Astrocyte (in vitro differentiated cells and primary cell): ENCODE results near the gene TNN. TPM values are rescaled to one million over a fixed set of nuclear protein-coding genes. Genes with fewer than 3 reads are reported as not detected.

Source experiments
- DNase-seq: peaks from one replicate; pipeline ENCODE4 v3.0.0-alpha.2; 2010; ENCODE audit warnings: low read depth
- FAIRE-seq: peaks from 2 replicates; lab custom pipeline; 2011; peaks lifted over from hg19 to GRCh38; lab: Jason Lieb, UNC
- H2AFZ ChIP-seq: 2 replicates; pipeline ENCODE4 v1.6.0; 2012; ENCODE audit warnings: low read depth, low read length, inconsistent platforms
- H3K27ac ChIP-seq: 2 replicates; pipeline ENCODE4 v1.5.1; 2011; ENCODE audit warnings: low read depth, low read length, inconsistent platforms
- H3K27me3 ChIP-seq: 2 replicates; pipeline ENCODE4 v1.6.0; 2011; ENCODE audit warnings: low read length, inconsistent platforms; ENCODE audit not compliant: insufficient read depth
- H3K36me3 ChIP-seq: 2 replicates; pipeline ENCODE4 v1.5.1; 2011; ENCODE audit warnings: low read length, inconsistent platforms; ENCODE audit not compliant: insufficient read depth
- H3K4me1 ChIP-seq: 2 replicates; pipeline ENCODE4 v1.5.1; 2011; ENCODE audit warnings: low read length, inconsistent platforms; ENCODE audit not compliant: insufficient read depth
- H3K4me2 ChIP-seq: 2 replicates; pipeline ENCODE4 v1.6.0; 2012; ENCODE audit warnings: low read length, inconsistent platforms
- H3K4me3 ChIP-seq: 2 replicates; pipeline ENCODE4 v1.5.1; 2011; ENCODE audit warnings: low read depth, mild to moderate bottlenecking, low read length, inconsistent platforms; ENCODE audit not compliant: insufficient read depth
- H3K79me2 ChIP-seq: 2 replicates; pipeline ENCODE4 v1.6.0; 2012; ENCODE audit warnings: mild to moderate bottlenecking, low read length, inconsistent platforms; ENCODE audit not compliant: insufficient read depth
- H3K9ac ChIP-seq: 2 replicates; pipeline ENCODE4 v1.6.0; 2012; ENCODE audit warnings: mild to moderate bottlenecking, low read length, inconsistent platforms
- H3K9me3 ChIP-seq: 2 replicates; pipeline ENCODE4 v1.5.1; 2012; ENCODE audit warnings: low read depth, mild to moderate bottlenecking, low read length, inconsistent platforms; ENCODE audit not compliant: insufficient read depth
- H4K20me1 ChIP-seq: 2 replicates; pipeline ENCODE4 v1.6.0; 2012; ENCODE audit warnings: low read length, inconsistent platforms; ENCODE audit not compliant: insufficient read depth
- H3K27ac Mint-ChIP-seq: one replicate; pipeline ENCODE4 v1.8.0; 2021; ENCODE audit warnings: mild to moderate bottlenecking, mixed read lengths; ENCODE audit not compliant: unreplicated experiment
- H3K27me3 Mint-ChIP-seq: one replicate; pipeline ENCODE4 v1.8.0; 2021; ENCODE audit warnings: low read depth, mixed read lengths; ENCODE audit not compliant: unreplicated experiment
- H3K36me3 Mint-ChIP-seq: one replicate; pipeline ENCODE4 v1.8.0; 2021; ENCODE audit warnings: low read depth, mixed read lengths; ENCODE audit not compliant: unreplicated experiment
- H3K4me1 Mint-ChIP-seq: one replicate; pipeline ENCODE4 v1.8.0; 2021; ENCODE audit warnings: low read depth, mixed read lengths; ENCODE audit not compliant: unreplicated experiment
- H3K4me3 Mint-ChIP-seq: one replicate; pipeline ENCODE4 v1.8.0; 2021; ENCODE audit warnings: mild to moderate bottlenecking, moderate library complexity, mixed read lengths; ENCODE audit not compliant: unreplicated experiment
- H3K9me3 Mint-ChIP-seq: one replicate; pipeline ENCODE4 v1.8.0; 2021; ENCODE audit warnings: mild to moderate bottlenecking, mixed read lengths; ENCODE audit not compliant: unreplicated experiment
- CTCF ChIP-seq: IDR thresholded peaks from 2 replicates; pipeline ENCODE4 v1.5.1; 2011; ENCODE audit warnings: low read depth, mild to moderate bottlenecking, inconsistent platforms, low read length, moderate library complexity; ENCODE audit not compliant: insufficient read depth
- EZH2 ChIP-seq: IDR thresholded peaks from 2 replicates; pipeline ENCODE4 v1.6.1; 2012; ENCODE audit warnings: mild to moderate bottlenecking, low read length, inconsistent platforms; ENCODE audit not compliant: insufficient read depth
- total RNA-seq: library from RNA; stranded (reverse); gene quantifications from 2 replicates; pipeline ENCODE4 v1.2.1, GENCODE V29; 2021

The TNN gene
- total RNA-seq, 1 donor from 2014 or later: 0.16 TPM

GRCh38 chr1:175163702-175164101 lies 96.1 kb downstream of the TNN start:
- no peak overlapping the region for H3K27ac Mint-ChIP-seq
- H2AFZ ChIP-seq: no peak overlapping the region
- H3K36me3 Mint-ChIP-seq: peaks cover 6% of the 10 kb centered on the region
- H3K4me3 Mint-ChIP-seq: no peak overlapping the region
- no peaks in the 10 kb centered on the region for H3K79me2 ChIP-seq
- no peaks in the 10 kb centered on the region for H4K20me1 ChIP-seq
- H3K27ac ChIP-seq: no peak overlapping the region
- DNase-seq (no peak), FAIRE-seq (no peak)
- no peaks in the 10 kb centered on the region for H3K4me1 ChIP-seq
- no peaks in the 10 kb centered on the region for H3K27me3 ChIP-seq
- H3K36me3 ChIP-seq: no peaks in the 10 kb centered on the region
- H3K9me3 Mint-ChIP-seq: peaks cover 1% of the 10 kb centered on the region
- no peak overlapping the region for H3K4me3 ChIP-seq
- TF ChIP-seq EZH2 (no peak), CTCF (no peak)
- no peaks in the 10 kb centered on the region for H3K4me1 Mint-ChIP-seq
- no peak overlapping the region for H3K9ac ChIP-seq
- H3K27me3 Mint-ChIP-seq: no peaks in the 10 kb centered on the region
- H3K4me2 ChIP-seq: no peak overlapping the region
- H3K9me3 ChIP-seq: no peaks in the 10 kb centered on the region

DNA sequence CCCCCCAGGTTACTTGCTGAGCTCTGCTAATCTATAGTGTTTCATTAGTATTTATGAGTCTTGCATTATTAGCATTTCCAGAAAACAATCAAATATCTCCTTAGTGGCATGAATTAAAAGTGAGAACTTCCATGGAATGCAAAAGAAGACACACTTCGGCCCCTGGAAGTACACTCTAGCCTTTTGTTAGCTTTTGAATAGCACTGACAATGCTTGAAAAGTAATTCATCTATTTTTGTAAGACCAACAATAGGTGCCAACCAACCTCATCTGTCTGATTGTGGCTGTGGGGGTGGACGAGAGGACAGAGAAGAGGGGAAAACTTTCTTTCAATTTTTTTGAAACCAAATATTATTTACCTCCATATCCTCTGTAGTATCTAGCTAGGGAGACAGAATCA lies 97.1 kb downstream of the TNN start:
- no peak overlapping the region for H3K27ac Mint-ChIP-seq

More for the DNA sequence above, 97.1 kb downstream of the TNN start:
- FAIRE-seq: no peak
- Histone ChIP-seq H3K9ac (no peak overlapping the region), H3K9me3 (no peaks in the 10 kb centered on the region), H2AFZ (no peak overlapping the region), H3K36me3 (no peaks in the 10 kb centered on the region), H3K4me1 (peaks cover 4% of the 10 kb centered on the region), H3K27me3 (no peaks in the 10 kb centered on the region), H3K4me3 (no peak overlapping the region), H3K27ac (no peak overlapping the region), H3K4me2 (no peak overlapping the region), H3K79me2 (no peaks in the 10 kb centered on the region), H4K20me1 (no peaks in the 10 kb centered on the region)
- Mint-ChIP-seq H3K4me1 (no peaks in the 10 kb centered on the region), H3K4me3 (no peak overlapping the region), H3K27me3 (no peaks in the 10 kb centered on the region), H3K9me3 (peaks cover 3% of the 10 kb centered on the region), H3K36me3 (peaks cover 6% of the 10 kb centered on the region)
- no peak for DNase-seq
- no peak for TF ChIP-seq EZH2
- TF ChIP-seq CTCF: no peak
